KMS-11 (cell line): ENCODE results near the gene CBFA2T3.
"Not testable (repeated sequence)": the region's sequence is repeated elsewhere in the genome, so short reads cannot be mapped to it uniquely, and the experiment has no call there.

Source experiments
- H2AFZ ChIP-seq: fragments of 200-600 bp; sonication (generic); 2 replicates; pipeline ENCODE4 v1.6.1; 2016; ENCODE audit warnings: antibody characterized with exemption, mixed run types, low read depth
- H3K27ac ChIP-seq: fragments of 200-600 bp; sonication (generic); 2 replicates; pipeline ENCODE4 v1.6.1; 2016; ENCODE audit warnings: mild to moderate bottlenecking, mixed run types
- H3K27me3 ChIP-seq: fragments of 200-600 bp; sonication (generic); 2 replicates; pipeline ENCODE4 v1.6.1; 2017; ENCODE audit warnings: mild to moderate bottlenecking, low read depth, mixed run types, moderate library complexity; ENCODE audit not compliant: insufficient read depth
- H3K36me3 ChIP-seq: fragments of 200-600 bp; sonication (generic); 2 replicates; pipeline ENCODE4 v1.6.1; 2017; ENCODE audit warnings: mild to moderate bottlenecking, mixed run types; ENCODE audit not compliant: insufficient read depth
- H3K4me1 ChIP-seq: fragments of 200-600 bp; sonication (generic); 2 replicates; pipeline ENCODE4 v1.6.1; 2016; ENCODE audit warnings: mild to moderate bottlenecking, low read depth, mixed run types; ENCODE audit not compliant: poor library complexity, severe bottlenecking
- H3K4me2 ChIP-seq: fragments of 200-600 bp; sonication (generic); 2 replicates; pipeline ENCODE4 v1.7.0; 2016; ENCODE audit warnings: mild to moderate bottlenecking, mixed run types
- H3K4me3 ChIP-seq: fragments of 200-600 bp; sonication (generic); IDR thresholded peaks from 2 replicates; pipeline ENCODE4 v1.6.1; 2017; ENCODE audit warnings: low read depth, low read length, mixed read lengths; ENCODE audit not compliant: insufficient read depth
- H3K79me2 ChIP-seq: fragments of 200-600 bp; sonication (generic); 2 replicates; pipeline ENCODE4 v1.6.1; 2016; ENCODE audit warnings: low read depth, mixed run types; ENCODE audit not compliant: insufficient read depth
- H3K9ac ChIP-seq: fragments of 200-600 bp; sonication (generic); 2 replicates; pipeline ENCODE4 v1.6.1; 2016; ENCODE audit warnings: mild to moderate bottlenecking, mixed run types
- H4K20me1 ChIP-seq: fragments of 200-600 bp; sonication (generic); 2 replicates; pipeline ENCODE4 v1.6.1; 2016; ENCODE audit warnings: mild to moderate bottlenecking, mixed run types; ENCODE audit not compliant: insufficient read depth
- TF ChIP-seq, protein P1 (sequence below): fragments of 200-600 bp; sonication (generic); conservative IDR thresholded peaks from 2 replicates; pipeline ENCODE4 v1.6.1; 2017; ENCODE audit warnings: low read depth, mild to moderate bottlenecking, antibody characterized with exemption, low read length, moderate library complexity, mixed read lengths

The CBFA2T3 gene

DNA sequence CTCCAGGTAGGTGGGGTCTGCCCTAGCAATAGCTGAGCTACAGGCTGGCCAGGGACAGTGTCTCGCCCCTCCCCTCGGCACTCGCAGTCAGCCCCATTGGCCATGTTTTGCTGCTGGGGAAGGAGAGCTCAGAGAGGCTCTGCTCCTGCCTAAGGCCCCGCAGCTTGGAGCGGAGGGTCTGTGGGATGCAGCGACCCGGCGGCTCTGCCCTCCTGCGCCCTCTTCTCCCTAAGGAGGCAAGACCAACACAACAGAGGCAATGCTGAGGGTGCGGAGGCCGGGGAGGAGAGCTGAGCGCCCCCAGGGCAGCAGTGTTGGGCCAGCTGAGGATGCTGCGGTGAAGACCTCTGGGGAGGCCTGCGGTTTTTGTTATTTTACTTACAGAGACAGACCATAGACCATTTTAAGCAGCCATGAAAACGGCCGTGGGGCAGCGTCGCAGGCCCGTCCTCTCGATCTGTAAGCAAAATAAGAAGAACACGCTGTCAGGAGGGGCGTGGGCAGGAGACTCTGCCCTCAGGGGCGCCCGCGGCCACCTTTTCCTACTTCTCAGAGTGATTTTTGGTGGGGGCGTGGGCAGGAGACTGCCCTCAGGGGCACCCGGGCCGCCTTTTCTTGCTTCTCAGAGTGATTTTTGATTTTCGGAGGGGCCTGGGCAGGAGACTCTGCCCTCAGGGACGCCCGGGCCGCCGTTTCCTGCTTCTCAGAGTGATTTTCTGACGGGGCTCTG is 79.1 kb downstream of the CBFA2T3 start:
- Histone ChIP-seq H3K4me1 (peaks cover 11% of the 10 kb centered on the region), H3K79me2 (no peaks in the 10 kb centered on the region), H3K9ac (no peak overlapping the region), H2AFZ (no peak overlapping the region), H3K4me2 (no peak overlapping the region), H3K36me3 (no peaks in the 10 kb centered on the region), H3K27me3 (peaks cover 54% of the 10 kb centered on the region), H3K4me3 (no peak overlapping the region), H3K27ac (no peak overlapping the region), H4K20me1 (no peaks in the 10 kb centered on the region)
- TF ChIP-seq, protein P1, sequence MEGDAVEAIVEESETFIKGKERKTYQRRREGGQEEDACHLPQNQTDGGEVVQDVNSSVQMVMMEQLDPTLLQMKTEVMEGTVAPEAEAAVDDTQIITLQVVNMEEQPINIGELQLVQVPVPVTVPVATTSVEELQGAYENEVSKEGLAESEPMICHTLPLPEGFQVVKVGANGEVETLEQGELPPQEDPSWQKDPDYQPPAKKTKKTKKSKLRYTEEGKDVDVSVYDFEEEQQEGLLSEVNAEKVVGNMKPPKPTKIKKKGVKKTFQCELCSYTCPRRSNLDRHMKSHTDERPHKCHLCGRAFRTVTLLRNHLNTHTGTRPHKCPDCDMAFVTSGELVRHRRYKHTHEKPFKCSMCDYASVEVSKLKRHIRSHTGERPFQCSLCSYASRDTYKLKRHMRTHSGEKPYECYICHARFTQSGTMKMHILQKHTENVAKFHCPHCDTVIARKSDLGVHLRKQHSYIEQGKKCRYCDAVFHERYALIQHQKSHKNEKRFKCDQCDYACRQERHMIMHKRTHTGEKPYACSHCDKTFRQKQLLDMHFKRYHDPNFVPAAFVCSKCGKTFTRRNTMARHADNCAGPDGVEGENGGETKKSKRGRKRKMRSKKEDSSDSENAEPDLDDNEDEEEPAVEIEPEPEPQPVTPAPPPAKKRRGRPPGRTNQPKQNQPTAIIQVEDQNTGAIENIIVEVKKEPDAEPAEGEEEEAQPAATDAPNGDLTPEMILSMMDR: no peak

DNA sequence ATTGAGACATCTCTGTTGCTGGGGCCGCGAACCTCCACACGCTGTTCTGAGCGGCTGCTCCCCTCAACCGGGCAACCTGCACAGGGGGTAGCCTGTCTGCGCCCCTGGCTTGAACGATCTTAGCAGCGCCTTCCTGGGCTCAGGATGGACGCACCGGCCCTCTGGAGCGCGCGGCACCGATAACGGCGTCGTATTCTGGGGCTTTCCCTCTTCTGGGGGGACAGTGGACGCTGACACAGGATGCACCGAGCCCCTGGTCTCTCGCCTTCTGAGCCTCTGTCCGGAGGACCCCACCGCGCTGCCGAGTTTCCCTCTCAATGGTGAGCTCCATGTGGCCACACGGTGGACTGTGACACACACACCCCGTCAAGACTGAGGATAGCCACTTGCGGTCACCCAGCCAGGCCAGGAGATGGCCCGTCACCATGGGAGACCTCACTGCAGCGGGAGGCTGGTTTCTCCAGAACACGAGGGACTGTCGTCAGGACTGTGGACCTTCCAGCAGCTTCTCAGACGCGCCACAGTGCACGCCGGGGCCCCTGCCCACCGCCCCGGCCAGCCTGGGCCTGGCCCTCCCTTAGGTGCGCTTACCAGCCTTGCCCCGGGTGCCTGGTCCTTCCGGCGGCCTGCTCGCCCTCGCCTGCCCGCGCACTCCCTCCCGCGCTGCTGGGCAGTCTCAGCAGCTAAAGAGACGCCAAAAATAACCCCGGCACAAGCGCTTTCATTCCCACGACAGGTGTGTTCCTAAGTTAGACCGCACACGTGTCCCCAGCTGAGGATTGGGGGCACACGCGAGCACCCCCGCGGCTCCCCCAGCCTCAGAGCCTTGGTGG is 80.6 kb downstream of the CBFA2T3 start:
- Histone ChIP-seq H3K4me2 (no peak overlapping the region), H3K9ac (no peak overlapping the region), H2AFZ (no peak overlapping the region), H3K27ac (no peak overlapping the region), H3K36me3 (no peaks in the 10 kb centered on the region), H3K4me1 (no peaks in the 10 kb centered on the region), H4K20me1 (no peaks in the 10 kb centered on the region), H3K27me3 (peaks cover 66% of the 10 kb centered on the region), H3K79me2 (no peaks in the 10 kb centered on the region), H3K4me3 (no peak overlapping the region)
- TF ChIP-seq, protein P1: no peak

DNA sequence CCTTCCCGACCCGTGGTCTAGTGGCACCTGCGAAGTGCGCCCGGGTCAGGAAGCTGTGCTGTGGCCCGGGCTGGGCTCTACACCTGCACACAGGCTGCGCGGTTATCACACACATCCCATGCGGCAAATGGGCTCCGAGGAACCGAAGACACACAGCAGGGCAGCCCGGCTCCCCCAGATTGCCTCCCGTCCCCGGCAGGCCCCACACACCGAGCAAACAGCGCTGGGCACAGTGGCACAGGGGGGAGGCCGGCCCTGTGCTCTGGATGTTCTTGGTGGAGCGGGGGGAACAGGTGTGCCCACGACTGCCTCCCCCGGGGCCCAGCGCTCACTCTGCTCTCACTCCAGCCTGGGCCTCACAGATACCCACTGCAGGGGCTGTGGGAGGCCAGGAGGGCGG is 81.7 kb downstream of the CBFA2T3 start:
- TF ChIP-seq, protein P1: no peak
- no peaks in the 10 kb centered on the region for H3K79me2 ChIP-seq
- no peaks in the 10 kb centered on the region for H4K20me1 ChIP-seq
- no peak overlapping the region for H3K4me2 ChIP-seq
- peaks cover 69% of the 10 kb centered on the region for H3K27me3 ChIP-seq
- H3K9ac ChIP-seq: no peak overlapping the region
- H3K27ac ChIP-seq: no peak overlapping the region
- H3K36me3 ChIP-seq: no peaks in the 10 kb centered on the region
- no peaks in the 10 kb centered on the region for H3K4me1 ChIP-seq
- H2AFZ ChIP-seq: no peak overlapping the region
- no peak overlapping the region for H3K4me3 ChIP-seq

DNA sequence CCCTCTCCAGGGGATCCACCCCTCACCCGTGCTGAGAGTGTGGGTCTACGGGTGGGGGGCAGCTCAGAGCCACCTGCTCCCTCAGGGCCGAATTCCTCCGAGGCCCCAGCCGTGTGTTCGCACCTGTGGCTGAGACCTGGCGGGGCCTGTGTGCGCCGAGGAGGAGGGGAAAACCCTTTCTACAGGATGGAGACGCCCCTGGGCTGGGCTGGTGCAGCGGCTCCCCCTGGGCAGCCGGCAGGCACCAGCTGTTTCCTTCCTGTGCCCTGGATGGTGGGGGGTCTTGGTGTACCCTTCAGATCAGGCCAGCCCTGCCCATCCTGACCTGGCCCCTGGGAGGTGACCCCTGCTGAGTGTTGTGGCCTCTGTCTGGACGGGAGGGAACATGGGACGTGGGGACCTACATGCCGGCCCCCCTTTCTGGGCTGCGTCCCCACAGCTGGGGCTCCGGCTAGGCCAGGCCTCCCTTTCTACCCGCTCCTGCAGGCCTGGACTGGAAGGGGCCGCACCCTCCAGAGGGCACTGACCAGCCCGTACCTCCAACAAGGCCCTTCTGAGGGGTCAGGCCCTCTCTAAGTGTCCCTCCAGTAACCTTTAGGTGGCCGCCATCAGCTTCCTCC is 82.2 kb downstream of the CBFA2T3 start:
- H2AFZ ChIP-seq: no peak overlapping the region
- no peaks in the 10 kb centered on the region for H3K36me3 ChIP-seq
- TF ChIP-seq, protein P1: no peak
- H3K9ac ChIP-seq: no peak overlapping the region
- H3K4me2 ChIP-seq: no peak overlapping the region
- peaks cover 68% of the 10 kb centered on the region for H3K27me3 ChIP-seq
- H4K20me1 ChIP-seq: no peaks in the 10 kb centered on the region
- H3K79me2 ChIP-seq: no peaks in the 10 kb centered on the region
- no peak overlapping the region for H3K4me3 ChIP-seq
- H3K27ac ChIP-seq: no peak overlapping the region
- no peaks in the 10 kb centered on the region for H3K4me1 ChIP-seq

DNA sequence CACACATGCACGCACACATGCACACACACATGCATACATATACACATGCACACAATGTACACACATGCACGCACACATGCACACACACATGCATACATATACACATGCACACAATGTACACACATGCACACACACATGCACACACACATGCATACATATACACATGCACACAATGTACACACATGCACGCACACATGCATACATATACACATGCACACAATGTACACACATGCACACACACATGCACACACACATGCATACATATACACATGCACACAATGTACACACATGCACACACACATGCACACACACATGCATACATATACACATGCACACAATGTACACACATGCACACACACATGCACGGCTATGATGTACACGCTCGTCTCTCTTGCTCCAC is 82.7 kb downstream of the CBFA2T3 start:
- H2AFZ ChIP-seq, H3K4me3 ChIP-seq, H3K4me1 ChIP-seq, H3K4me2 ChIP-seq, H3K9ac ChIP-seq, H3K36me3 ChIP-seq, H4K20me1 ChIP-seq, H3K27ac ChIP-seq, H3K79me2 ChIP-seq: not testable (repeated sequence)
- peaks cover 63% of the 10 kb centered on the region for H3K27me3 ChIP-seq
